Nephron progenitor cell (in vitro differentiated cells): Measurements from ENCODE around the gene LAMB4.

Experiments
- DNase-seq: peaks from one replicate; pipeline ENCODE4 v3.0.0; 2021
- H3K27ac Mint-ChIP-seq: 2 replicates; pipeline ENCODE4 v1.8.0; 2021; ENCODE audit warnings: mild to moderate bottlenecking, moderate library complexity, mixed read lengths
- H3K27me3 Mint-ChIP-seq: 2 replicates; pipeline ENCODE4 v1.8.0; 2021; ENCODE audit warnings: mild to moderate bottlenecking, low read depth, mixed read lengths; ENCODE audit not compliant: poor library complexity
- H3K36me3 Mint-ChIP-seq: 2 replicates; pipeline ENCODE4 v1.8.0; 2021; ENCODE audit warnings: low read depth, mixed read lengths
- H3K4me1 Mint-ChIP-seq: 2 replicates; pipeline ENCODE4 v1.8.0; 2021; ENCODE audit warnings: mixed read lengths
- H3K4me3 Mint-ChIP-seq: 2 replicates; pipeline ENCODE4 v1.8.0; 2021; ENCODE audit warnings: mild to moderate bottlenecking, moderate library complexity, mixed read lengths
- H3K9me3 Mint-ChIP-seq: 2 replicates; pipeline ENCODE4 v1.8.0; 2021; ENCODE audit warnings: mild to moderate bottlenecking, moderate library complexity, mixed read lengths
- CTCF ChIP-seq: fragments of 200-600 bp; sonication (generic); IDR thresholded peaks from 2 replicates; pipeline ENCODE4 v1.5.0; 2021; ENCODE audit warnings: antibody characterized with exemption

LAMB4 gene

DNA sequence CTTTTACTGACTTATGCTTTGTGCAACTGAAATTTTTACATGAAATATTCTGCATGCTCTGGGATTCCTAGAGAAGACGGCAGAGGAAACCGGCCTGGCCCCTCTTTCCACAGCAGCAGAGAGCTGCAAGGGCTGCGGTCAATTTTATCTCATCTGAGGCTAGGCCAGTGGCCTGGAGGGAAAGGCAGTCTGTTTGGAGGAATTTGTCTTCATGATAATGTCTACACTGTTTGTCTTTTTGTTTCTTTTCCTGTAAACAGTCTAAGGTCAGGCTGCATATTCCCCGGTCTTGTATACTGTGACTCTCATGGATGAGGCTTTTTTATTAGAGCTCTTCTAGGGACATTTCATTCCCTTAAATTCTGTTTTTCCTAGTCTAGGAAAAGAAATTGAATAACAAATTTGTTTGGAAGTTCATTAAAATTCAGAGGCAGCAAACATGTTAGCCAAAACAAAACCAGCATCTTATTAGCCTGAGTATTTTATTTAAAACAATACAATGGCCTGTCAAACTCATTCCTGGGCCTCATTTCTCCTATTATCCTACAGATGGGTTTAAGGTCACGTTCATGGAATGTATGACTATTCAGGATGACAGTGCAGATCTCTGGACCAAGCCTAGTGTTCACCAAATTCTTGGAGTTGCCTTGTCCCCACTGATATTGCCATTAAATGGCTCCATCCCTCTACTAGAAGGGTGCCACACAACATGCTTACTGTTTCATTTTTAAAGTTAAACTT lies 26.4 kb downstream of the LAMB4 start:
- TF ChIP-seq CTCF, result no peak
- Mint-ChIP-seq H3K27me3 (no peaks in the 10 kb centered on the region), H3K36me3 (no peaks in the 10 kb centered on the region), H3K4me1 (no peaks in the 10 kb centered on the region), H3K9me3 (no peaks in the 10 kb centered on the region), H3K27ac (no peak overlapping the region), H3K4me3 (no peak overlapping the region)
- DNase-seq, result no peak

DNA sequence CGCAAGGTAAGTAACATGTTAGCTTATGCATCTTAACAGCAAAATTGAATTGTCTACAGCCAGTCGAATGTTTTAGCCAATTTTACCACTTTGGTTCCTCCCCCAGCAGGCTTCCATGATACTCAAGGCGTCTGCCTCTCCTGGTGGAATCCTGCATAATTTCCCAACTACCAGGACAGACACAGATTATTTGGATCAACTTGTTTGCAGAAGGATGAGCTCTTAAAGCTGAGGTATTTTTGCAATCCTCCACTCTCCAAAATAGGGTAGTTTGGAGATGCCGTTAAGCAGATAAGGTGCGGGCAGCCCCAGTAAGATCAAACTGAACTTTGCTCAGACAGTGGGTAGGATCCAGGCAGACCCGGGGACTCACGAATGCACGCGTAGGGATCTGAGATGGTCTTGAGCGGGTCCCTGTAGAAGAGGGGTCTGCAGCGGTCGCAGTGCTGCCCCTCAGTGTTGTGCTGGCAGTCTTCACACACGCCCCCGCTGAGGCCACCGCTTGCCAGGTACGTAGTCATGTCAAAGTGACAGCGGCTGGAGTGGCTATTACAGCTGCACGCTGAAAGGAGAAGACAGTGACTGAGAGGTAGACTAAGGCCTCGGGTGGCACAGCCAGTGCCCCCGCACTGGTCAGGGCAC lies 27.4 kb downstream of the LAMB4 start:
- no peak for DNase-seq
- no peak for TF ChIP-seq CTCF
- Mint-ChIP-seq H3K4me3 (no peak overlapping the region), H3K36me3 (no peaks in the 10 kb centered on the region), H3K27me3 (no peaks in the 10 kb centered on the region), H3K9me3 (no peaks in the 10 kb centered on the region), H3K27ac (no peak overlapping the region), H3K4me1 (no peaks in the 10 kb centered on the region)

DNA sequence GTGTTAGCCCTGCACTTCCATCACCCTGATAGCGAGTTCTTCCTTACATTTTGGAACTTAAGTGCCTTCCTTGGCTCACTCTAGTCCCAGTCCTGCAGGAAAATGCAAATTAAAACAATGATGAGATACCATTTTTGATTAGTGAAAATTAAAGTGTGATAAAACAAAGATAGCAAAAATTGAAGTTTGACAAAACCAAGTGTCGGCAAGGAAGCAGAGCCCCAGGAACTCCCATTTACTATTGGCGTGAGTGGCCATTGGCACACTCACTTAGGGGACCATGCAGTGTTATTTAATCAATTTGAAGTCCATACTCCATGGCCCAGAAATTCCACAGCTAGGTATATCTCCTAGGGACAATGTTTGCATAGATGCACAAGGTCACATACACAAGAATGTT lies 28.4 kb downstream of the LAMB4 start:
- Mint-ChIP-seq H3K27me3 (no peaks in the 10 kb centered on the region), H3K9me3 (no peaks in the 10 kb centered on the region), H3K36me3 (no peaks in the 10 kb centered on the region), H3K4me3 (no peak overlapping the region), H3K4me1 (no peaks in the 10 kb centered on the region), H3K27ac (no peak overlapping the region)
- TF ChIP-seq CTCF, result no peak
- no peak for DNase-seq

DNA sequence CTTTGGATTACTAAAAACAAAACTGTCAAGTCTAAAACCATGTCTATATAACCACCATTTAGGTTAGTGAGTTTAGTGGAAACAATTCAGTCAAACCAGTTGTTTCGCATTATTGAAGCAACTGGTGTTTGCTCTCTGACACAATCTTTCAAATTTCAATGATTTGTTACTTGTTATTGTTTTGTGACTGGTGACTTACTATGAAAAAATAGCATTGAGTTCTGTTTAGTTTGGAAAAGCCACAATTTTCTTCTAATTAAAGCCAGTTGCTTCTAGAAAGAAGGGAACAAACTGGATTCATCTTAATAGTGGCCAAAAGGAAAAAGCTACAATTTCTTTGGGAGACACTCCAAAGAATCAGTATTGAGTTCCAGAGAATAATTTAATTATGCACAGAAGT lies 30.4 kb downstream of the LAMB4 start:
- H3K9me3 Mint-ChIP-seq, result no peaks in the 10 kb centered on the region
- TF ChIP-seq CTCF, result no peak
- H3K27me3 Mint-ChIP-seq, result peaks cover 3% of the 10 kb centered on the region
- no peak overlapping the region for H3K27ac Mint-ChIP-seq
- peaks cover 5% of the 10 kb centered on the region for H3K4me1 Mint-ChIP-seq
- no peak overlapping the region for H3K4me3 Mint-ChIP-seq
- H3K36me3 Mint-ChIP-seq, result no peaks in the 10 kb centered on the region
- no peak for DNase-seq

- Mint-ChIP-seq H3K27me3 (peaks cover 3% of the 10 kb centered on the region), H3K4me3 (no peak overlapping the region), H3K36me3 (no peaks in the 10 kb centered on the region), H3K27ac (no peak overlapping the region), H3K4me1 (peaks cover 5% of the 10 kb centered on the region), H3K9me3 (no peaks in the 10 kb centered on the region)
- peak; percentile 30 for TF ChIP-seq CTCF
- no peak for DNase-seq
These were observed 32.5 kb downstream of the LAMB4 start for GRCh38 chr7:108097703-108098102.

DNA sequence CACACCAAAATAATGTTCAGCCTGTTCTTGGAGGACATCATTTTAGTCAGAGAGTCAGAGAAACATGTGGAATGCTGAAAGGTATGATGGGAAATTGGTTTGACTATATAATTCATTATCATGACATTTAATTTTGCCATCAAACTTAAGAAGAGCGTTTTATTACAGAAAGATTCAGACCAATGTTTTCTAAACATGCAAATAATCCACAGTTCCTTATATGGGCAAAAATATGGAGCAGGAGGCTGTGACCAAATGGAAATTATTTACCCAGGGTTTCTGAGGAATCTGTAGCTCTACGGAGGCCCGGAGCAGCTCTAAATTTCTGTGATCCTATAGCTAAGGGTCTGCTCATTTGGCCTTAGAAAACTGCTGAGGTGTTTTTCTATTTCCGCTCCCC lies 33.2 kb downstream of the LAMB4 start:
- Mint-ChIP-seq H3K27ac (no peak overlapping the region), H3K4me3 (no peak overlapping the region)

More for the DNA sequence above, 33.2 kb downstream of the LAMB4 start:
- H3K4me1 Mint-ChIP-seq, result peaks cover 5% of the 10 kb centered on the region
- peaks cover 3% of the 10 kb centered on the region for H3K27me3 Mint-ChIP-seq
- no peaks in the 10 kb centered on the region for H3K36me3 Mint-ChIP-seq
- TF ChIP-seq CTCF, result no peak
- no peak for DNase-seq
- H3K9me3 Mint-ChIP-seq, result no peaks in the 10 kb centered on the region
